GM18498 (cell line): ENCODE measurements around the gene LAPTM5.

Source experiments
- ATAC-seq: cut with Tn5 transposase; IDR thresholded peaks from one replicate; pipeline ENCODE4 v1.9.1; 2021; ENCODE audit warnings: mild to moderate bottlenecking, moderate library complexity; ENCODE audit not compliant: unreplicated experiment

The LAPTM5 gene

DNA sequence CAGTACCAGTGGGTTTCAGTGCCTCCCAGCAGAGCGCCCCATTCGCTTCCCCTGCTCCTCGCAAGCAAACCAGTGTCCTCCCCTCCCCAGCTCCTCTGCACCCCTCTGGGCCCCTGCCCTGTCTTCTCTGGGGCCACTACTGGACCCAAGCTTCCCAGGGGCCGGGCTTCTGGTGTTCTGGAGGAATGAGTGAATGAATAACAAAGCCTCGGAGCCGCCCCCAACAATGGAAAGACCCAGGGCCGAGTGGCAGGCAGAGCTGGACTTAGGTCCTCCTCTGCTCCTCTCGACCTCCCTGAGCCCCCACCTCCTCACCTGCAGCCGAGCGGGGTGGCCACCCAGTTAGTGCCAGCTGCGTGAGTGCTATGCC, 71.8 kb downstream of the LAPTM5 start:
- ATAC-seq: no peak

DNA sequence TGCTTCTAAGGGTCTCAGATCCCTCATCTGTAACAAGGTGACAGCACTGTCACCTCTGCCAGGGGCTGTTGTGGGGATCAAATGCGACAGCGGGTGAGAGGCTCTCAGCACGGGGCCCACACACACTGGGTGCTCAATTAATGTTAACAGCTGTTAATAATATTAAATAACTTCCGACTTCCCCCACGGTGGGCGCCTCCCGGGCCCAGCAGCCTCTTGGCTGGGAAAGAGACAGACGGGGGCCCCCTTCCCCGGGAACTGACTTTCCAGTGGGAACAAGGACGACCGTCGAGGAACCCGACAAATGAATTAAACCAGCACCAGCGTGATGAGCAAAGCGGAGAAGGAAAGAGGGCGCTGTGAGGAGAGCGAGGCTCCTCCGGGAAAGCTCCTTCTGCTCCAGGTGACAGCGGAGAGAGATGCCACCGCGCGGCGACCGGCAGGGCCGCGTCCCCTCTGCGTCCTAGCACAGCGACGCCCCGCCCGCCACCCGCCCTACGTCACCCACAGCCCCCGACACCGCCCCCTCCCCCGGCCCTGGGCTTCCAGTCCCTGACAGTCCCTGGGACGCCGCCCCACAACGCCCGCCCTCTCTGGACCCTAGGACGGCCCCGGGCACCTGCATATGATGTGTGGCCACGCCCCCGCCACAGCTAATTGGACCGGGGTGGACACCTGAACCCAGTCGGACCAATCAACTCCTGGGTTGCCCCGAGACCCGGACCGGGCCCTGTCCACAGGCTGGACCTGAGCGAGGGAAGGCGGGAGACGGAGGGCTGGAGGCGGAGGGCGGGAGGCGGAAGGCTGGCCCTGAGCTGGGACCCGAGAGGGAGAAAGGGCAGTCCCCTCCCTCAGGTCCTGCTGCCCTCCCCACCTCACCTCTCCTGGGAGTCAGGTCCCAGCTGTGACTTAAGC, 72.4 kb downstream of the LAPTM5 start:
- ATAC-seq: no peak

DNA sequence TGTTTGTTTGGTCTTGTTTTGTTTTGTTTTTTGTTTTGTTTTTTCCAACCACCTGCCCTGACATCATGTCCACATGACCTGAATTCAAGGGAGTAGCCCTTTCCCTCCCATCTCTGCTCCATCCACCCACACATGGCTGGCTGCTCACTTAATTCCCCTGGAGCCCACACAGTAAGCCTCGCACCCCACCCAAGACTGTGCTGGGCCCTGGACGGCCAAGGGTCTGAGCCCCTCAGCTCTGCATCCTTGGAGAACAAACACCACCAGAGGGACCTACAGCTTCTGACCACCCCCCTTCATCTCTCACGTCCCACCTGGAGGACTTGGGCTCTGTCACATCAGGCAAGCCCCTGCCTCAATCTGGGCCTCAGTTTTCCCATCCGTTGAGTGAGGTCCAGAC, 73.3 kb downstream of the LAPTM5 start:
- ATAC-seq: no peak

DNA sequence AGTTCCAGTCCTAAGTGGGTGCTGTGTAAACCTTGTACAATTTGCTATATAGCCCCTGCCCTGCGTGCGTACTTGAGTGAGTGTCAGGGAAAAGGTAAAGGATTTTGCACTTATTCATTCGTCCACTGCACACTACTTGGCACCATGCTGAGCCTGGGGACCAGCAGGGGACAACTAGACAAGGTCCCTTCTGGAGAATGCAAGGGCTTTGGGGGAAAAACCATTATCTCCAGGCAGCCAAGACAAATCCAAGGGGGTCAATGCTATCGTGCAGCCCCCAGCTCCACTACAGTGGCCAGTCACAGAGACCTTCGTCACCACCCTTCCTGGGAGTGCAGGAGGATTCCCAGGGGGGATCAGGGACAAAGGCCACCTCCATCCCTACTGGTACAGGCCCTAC, 73.9 kb downstream of the LAPTM5 start:
- ATAC-seq: no peak
